ENCODE results near the gene FOXC2.

DNA sequence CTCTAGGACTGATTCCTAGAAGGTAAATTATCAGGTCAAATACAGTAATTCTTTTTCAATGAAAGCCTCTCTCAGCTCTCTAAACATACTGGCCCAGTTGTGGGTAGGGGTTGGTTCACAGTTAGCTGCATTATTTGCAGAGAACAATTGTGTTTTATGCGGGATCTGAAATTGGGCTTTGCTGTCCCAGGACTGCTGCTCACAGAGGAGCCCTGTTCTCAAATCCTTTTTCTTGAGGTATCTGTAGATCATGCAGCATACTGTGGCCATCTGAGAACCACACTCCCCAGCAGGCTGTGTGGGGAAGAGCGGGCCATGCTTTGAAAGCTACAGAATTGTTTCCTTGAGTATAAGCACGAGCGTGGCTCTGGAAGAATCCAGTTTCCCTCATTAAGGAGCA lies 29.1 kb upstream of the FOXC2 start:
- TF ChIP-seq, protein P1, sequence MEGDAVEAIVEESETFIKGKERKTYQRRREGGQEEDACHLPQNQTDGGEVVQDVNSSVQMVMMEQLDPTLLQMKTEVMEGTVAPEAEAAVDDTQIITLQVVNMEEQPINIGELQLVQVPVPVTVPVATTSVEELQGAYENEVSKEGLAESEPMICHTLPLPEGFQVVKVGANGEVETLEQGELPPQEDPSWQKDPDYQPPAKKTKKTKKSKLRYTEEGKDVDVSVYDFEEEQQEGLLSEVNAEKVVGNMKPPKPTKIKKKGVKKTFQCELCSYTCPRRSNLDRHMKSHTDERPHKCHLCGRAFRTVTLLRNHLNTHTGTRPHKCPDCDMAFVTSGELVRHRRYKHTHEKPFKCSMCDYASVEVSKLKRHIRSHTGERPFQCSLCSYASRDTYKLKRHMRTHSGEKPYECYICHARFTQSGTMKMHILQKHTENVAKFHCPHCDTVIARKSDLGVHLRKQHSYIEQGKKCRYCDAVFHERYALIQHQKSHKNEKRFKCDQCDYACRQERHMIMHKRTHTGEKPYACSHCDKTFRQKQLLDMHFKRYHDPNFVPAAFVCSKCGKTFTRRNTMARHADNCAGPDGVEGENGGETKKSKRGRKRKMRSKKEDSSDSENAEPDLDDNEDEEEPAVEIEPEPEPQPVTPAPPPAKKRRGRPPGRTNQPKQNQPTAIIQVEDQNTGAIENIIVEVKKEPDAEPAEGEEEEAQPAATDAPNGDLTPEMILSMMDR (conservative IDR thresholded peaks at IDR 0.05 in 1 of 2, IDR thresholded peaks at IDR 0.05 in 1 of 2; ENCODE audit: low read depth in 1 of 2, low read length in 2 of 2): no peak
- no peak for TF ChIP-seq EZH2 (IDR thresholded peaks at IDR 0.05; ENCODE audit: low read length, missing control alignments)
